GM12873 (cell line): Measurements from ENCODE around the gene ITSN1.

ENCODE experiments used
- CTCF ChIP-seq: IDR thresholded peaks from 2 replicates; pipeline ENCODE4 v1.5.1; 2012; ENCODE audit warnings: low read depth, mild to moderate bottlenecking, moderate library complexity, low read length, control low read depth; ENCODE audit not compliant: insufficient read depth; ENCODE audit errors: missing control alignments

Gene ITSN1

GRCh38 chr21:33892853-33893252, 250.6 kb downstream of the ITSN1 start:
- peak; percentile 34 for TF ChIP-seq CTCF

- TF ChIP-seq CTCF: no peak
Measured at GRCh38 chr21:33893917-33894316, 251.6 kb downstream of the ITSN1 start.

- TF ChIP-seq CTCF: peak; percentile 62
Measured at GRCh38 chr21:33894736-33895288, 252.5 kb downstream of the ITSN1 start.

- no peak for TF ChIP-seq CTCF
Measured at GRCh38 chr21:33895356-33895755, 253.1 kb downstream of the ITSN1 start.

GRCh38 chr21:33896691-33897090, 254.4 kb downstream of the ITSN1 start:
- TF ChIP-seq CTCF: no peak

- no peak for TF ChIP-seq CTCF
Measured at GRCh38 chr21:33897098-33897497, 254.8 kb downstream of the ITSN1 start.

- no peak for TF ChIP-seq CTCF
Measured at GRCh38 chr21:33897739-33898138, 255.4 kb downstream of the ITSN1 start.
